AG10803 (cell line): ENCODE data around the gene MAP3K4.

Experiments
- DNase-seq: peaks from one replicate; pipeline ENCODE4 v3.0.0; 2010; ENCODE audit warnings: low read depth
- H3K4me3 ChIP-seq: 2 replicates; pipeline ENCODE4 v1.5.1; 2011; ENCODE audit warnings: mild to moderate bottlenecking, low read length, control low read depth
- CTCF ChIP-seq: conservative IDR thresholded peaks from 2 replicates; pipeline ENCODE4 v1.5.1; 2011; ENCODE audit warnings: mild to moderate bottlenecking, low read length, control low read depth, inconsistent platforms

The MAP3K4 gene

GRCh38 chr6:161037873-161038228 is 46.3 kb downstream of the MAP3K4 start:
- no peak for DNase-seq
- no peak for TF ChIP-seq CTCF
- H3K4me3 ChIP-seq: no peak overlapping the region

DNA sequence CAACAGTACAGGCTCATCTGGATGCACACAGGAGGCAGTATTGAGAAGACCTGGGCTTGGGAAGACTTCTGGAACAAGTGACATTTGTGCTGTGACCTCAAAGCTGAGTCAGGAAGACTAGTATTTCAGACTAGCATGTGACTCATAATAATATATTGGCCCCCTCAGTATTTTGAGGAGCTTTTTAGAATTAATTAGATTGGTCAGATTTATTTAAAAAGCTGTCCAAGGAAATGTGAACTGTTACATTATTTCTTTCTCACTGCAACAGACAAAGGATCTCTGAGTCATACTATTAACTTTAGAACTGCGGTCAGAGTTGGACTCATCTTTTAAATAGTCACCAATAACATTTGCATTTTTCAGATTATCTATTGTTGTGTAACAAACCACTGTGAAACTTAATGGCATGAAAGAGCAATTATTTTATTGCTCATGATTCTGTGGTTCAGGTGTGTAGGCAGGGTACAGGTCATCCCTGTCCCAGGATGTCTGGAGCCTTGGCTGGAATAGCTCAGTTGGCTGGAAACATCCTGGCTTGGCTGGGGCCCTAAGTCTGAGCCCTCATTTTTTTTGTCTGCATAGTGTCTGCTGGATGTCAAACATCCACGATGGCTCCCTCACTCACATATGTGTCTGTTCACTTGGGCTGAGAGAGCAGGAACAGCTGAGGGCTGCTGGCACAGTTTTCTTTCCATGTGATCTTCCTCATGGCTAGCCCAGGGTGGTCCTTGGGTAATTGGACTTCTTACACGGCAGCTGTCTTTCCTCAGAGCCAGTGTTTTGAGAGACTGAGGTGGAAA is 46.9 kb downstream of the MAP3K4 start:
- TF ChIP-seq CTCF: peak; percentile 63
- DNase-seq: peak; percentile 97
- H3K4me3 ChIP-seq: no peak overlapping the region

GRCh38 chr6:161041274-161041673 is 49.7 kb downstream of the MAP3K4 start:
- TF ChIP-seq CTCF: no peak
- DNase-seq: no peak
- no peak overlapping the region for H3K4me3 ChIP-seq

DNA sequence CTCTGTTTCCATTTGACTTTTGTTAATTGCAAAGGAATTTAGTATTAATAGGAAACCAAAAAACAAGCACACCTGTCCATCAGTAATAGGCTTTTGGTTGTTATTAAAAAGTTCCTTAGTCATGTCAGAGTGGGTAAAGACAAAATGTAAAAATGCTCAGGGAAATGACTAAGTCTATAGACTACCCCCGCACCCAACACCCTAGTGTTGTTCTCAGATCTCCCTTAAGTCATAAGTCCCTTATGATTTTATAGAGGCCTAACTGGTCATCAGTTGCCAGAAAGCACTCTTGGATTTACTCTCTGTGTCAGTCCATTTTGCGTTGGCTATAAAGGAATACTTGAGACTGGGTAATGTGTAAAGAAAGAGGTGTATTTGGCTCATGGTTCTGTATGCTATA is 52.8 kb downstream of the MAP3K4 start:
- no peak for TF ChIP-seq CTCF
- no peak overlapping the region for H3K4me3 ChIP-seq
- no peak for DNase-seq

GRCh38 chr6:161048641-161049040 is 57.1 kb downstream of the MAP3K4 start:
- no peak for TF ChIP-seq CTCF
- H3K4me3 ChIP-seq: no peak overlapping the region
- DNase-seq: peak; percentile 92

DNA sequence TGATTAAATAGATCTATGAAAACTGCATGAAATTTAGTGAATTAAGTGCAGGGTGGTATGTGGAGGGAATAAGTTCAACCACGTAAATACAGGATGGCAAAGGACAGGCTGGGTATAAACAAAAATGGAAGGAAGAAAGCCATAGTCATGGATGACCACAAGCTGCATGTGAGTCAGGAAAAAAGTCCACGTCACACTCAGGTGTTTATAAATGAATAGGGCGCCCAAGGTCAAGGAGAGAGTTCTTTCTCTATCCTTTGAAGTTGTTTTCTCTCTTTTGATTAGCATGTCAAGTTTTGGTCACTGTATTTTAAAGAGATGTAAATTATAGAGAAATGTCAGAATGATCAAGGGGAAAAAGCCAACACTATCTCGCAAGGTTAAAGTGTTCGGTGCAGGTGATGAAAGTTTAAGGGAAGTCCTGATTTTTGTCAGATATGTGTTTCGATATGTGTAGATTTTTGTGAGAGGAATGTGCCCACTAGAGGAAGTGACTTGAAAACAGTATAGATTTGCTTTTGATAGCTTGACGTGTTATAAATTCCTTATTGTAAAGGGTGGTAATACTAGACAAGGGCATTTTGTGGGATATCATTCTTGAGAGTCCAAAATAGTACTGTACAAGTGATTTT is 58.7 kb downstream of the MAP3K4 start:
- DNase-seq: no peak
- TF ChIP-seq CTCF: no peak
- no peak overlapping the region for H3K4me3 ChIP-seq

GRCh38 chr6:161053103-161053502 is 61.5 kb downstream of the MAP3K4 start:
- no peak for DNase-seq
- no peak overlapping the region for H3K4me3 ChIP-seq
- TF ChIP-seq CTCF: no peak
